Lower leg skin (tissue), 3 donors: ENCODE results near the gene ADCY2.

Experiments used
- CTCF ChIP-seq, 3 donors: fragments of 450-650 bp; IDR thresholded peaks; one replicate each; pipeline ENCODE4 v1.5.1; 2016; ENCODE audit warnings: antibody characterized with exemption in 3 of 3, mild to moderate bottlenecking in 3 of 3, moderate library complexity in 2 of 3
- POLR2A ChIP-seq, 2 donors: fragments of 450-650 bp; IDR thresholded peaks; one replicate each; pipeline ENCODE4 v1.6.1; 2016 to 2017; ENCODE audit warnings: antibody characterized with exemption in 2 of 2, mild to moderate bottlenecking in 1 of 2, moderate library complexity in 1 of 2

DNA sequence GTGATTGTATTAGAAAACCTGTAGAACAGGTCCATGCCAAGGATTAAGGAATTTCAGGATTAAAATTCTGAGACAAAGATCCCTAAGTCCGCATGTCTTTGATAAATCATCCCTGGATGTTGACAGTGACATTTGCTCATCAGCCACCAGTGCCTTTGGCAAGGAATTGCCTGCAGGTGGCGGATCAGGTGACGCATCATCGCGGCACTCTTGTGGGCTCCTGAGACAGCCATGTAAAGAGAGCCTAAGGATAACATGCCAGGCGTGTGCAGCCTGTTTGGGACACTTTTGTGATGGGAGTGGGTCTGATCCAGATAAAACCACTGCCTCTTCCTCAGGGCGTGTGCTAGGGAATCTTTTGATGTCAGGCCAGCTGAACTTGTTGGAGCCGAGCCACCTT lies 40.6 kb downstream of the ADCY2 start:
- TF ChIP-seq POLR2A (IDR thresholded peaks at IDR 0.05) (no peak), CTCF (IDR thresholded peaks at IDR 0.05) (no peak)
